Measurements from ENCODE around the gene SKOR2.

Gene SKOR2

DNA sequence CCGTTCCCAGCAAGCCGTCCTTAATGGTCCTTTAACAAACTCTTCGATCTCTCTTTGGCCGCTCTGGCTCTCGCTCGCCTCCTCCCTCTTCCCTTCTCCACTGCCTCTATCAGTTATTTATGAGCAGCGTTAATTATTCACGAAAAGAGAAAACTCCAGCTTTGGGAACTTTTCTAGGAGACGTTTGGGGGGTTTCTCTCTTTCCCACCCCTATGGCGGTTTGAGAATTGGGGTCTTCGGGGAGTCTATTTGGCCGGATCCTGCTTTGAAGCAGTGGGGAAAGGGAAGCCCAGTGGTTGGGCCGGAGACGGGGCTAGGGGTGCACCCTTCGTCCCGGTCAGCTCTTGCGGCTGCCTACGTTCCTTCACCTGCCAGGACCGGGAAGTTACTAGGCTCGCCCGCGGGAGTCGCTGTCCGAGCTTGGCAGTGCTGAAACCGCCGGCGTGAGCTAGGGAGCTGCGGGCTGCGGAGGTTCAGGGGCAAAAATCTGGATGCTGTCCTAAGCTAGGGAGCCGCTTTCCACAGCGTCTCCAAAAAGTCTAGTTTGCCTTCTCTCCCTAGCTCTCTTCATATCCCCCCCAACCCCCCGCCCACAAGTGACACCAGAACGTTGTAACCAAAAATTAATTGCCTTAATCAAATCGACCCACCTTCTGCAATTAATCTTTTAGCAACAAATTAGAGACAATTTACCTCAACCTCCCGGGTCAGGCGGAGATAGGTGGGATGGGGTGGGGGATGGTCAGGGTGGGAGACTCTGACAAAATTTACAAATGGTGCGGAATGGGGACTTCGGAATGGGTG, 8.9 kb upstream of the SKOR2 start:
- no peak for DNase-seq (ENCODE audit: low read depth)

- no peak for DNase-seq (ENCODE audit: low read depth)
These were observed 3.0 kb upstream of the SKOR2 start for GRCh38 chr18:47254341-47254939.

GRCh38 chr18:47253101-47253654, 1.7 kb upstream of the SKOR2 start:
- no peak for DNase-seq (ENCODE audit: low read depth)

- no peak for DNase-seq (ENCODE audit: low read depth)
These were observed 941 bp downstream of the SKOR2 start for GRCh38 chr18:47250391-47251046.

DNA sequence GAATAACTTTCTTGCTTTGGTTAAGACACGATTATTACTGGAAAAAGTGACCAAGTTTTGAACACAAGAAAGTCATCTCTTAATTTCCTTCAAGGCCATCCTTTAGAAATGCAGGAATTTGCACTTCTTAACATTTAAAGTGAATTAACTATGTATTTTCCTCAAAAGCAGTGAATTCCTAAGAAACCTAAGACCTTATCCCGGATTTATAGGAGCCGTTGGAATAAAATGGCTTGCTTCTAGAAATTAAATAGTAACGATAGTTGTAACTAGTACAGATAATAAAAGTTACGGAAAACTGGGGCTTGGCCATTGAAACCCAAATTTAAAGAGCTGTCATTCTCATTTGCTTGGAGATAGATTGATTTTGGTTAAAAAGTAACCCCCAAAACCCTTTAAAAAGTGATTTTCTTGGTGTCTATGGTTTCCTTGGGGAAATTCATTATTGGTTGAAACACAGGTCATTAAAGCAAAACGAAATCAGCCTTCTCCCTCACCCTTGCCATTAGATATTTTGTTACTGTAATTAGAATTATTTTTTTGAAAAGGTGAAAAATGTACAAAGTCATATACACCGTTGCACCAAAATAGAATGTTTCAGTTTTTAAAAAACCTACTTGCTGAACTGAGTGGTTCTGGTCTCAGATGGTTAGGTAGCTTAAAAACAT, 2.0 kb downstream of the SKOR2 start:
- no peak for DNase-seq (ENCODE audit: low read depth)

GRCh38 chr18:47248604-47249313, 2.7 kb downstream of the SKOR2 start:
- no peak for DNase-seq (ENCODE audit: low read depth)

DNA sequence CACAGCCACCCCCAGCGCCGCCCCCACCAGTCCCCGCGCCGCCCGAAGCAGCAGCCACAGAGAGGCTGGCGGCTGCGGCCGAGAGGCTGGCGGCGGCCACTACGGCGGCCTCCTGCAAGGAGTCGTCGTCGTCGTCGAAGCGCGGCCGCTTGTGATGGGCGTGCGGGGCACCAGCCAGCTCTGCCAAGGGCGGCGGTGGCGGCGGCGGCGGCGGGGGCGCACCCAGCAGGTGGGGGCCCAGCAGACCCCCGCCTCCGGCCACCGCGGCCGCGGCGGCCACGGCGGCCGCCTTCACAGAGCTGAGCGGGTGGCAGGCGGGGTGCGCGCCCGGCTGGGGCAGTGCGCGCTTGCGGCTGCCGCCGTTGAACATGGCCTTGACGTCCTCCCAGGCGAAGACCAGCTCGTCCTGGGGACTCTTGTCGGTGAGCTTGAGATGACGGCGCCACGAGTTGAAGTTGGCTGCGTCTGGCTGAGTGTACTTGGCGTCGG, 3.3 kb downstream of the SKOR2 start:
- no peak for DNase-seq (ENCODE audit: low read depth)

GRCh38 chr18:47247416-47248114, 3.9 kb downstream of the SKOR2 start:
- no peak for DNase-seq (ENCODE audit: low read depth)

- DNase-seq (ENCODE audit: low read depth): no peak
These were observed 4.4 kb downstream of the SKOR2 start for GRCh38 chr18:47247036-47247415.

- DNase-seq (ENCODE audit: low read depth): no peak
These were observed 5.2 kb downstream of the SKOR2 start for GRCh38 chr18:47246027-47246971.

DNA sequence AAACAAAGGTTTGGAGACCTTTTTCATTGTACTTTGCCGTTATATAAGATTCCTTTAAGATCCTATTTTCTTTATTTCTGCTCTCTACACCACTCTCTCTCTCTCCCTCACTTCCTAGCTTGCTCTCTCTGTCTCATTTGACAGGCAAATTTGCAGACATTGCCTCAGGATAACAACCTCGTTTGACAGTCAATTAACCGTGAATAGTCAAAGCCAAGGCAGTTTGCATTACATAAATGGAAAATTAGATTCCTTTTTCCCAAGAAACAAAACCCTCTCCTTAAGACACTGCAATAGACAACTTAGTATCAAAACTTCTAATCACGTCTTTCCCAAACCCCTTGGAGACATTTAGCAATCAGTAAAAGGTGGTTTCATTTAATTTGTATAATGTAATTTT, 7.4 kb downstream of the SKOR2 start:
- DNase-seq (ENCODE audit: low read depth): no peak

GRCh38 chr18:47235096-47235495, 16.4 kb downstream of the SKOR2 start:
- no peak for DNase-seq (ENCODE audit: low read depth)

DNA sequence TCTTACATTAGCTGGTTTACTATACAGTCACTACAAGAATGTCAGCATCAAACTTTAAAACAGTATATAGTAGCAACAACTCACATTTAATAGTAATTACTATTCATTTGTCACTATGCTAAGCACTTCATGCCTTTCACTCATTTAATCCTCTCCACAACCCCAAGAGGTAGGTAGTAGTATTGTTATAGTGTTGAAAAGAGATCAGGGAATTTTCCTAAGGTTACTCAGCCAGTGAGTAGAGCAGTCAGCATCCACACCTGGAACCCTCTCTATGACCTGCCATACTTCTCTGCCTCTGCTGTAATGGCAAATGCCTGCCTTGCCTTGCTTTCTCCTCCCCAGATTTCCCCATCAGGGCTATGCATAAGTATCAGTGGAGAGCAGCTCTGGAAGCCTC, 24.8 kb downstream of the SKOR2 start:
- no peak for DNase-seq (ENCODE audit: low read depth)

- peak; percentile 13 for DNase-seq (ENCODE audit: low read depth)
These were observed 35.8 kb downstream of the SKOR2 start for GRCh38 chr18:47215554-47216138.

DNA sequence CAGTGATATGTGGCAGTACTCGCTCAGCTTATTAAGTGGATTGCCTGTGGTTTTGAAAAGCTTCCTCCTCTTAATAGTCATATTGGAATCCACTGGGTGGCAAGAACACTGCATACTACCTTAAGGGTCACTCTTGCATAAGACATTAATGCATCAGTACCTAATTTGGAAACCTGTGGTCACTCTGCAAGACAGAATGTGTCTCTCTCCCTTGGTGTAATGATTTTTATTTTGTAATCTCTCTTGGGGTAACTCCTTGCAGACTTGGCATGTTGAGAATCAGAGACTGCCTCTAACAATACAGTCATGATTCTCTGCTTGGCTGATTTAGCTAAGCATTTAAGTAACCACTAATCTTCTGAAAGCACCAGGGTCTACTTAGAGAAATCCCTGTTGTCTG, 42.3 kb downstream of the SKOR2 start:
- DNase-seq (ENCODE audit: low read depth): no peak

DNA sequence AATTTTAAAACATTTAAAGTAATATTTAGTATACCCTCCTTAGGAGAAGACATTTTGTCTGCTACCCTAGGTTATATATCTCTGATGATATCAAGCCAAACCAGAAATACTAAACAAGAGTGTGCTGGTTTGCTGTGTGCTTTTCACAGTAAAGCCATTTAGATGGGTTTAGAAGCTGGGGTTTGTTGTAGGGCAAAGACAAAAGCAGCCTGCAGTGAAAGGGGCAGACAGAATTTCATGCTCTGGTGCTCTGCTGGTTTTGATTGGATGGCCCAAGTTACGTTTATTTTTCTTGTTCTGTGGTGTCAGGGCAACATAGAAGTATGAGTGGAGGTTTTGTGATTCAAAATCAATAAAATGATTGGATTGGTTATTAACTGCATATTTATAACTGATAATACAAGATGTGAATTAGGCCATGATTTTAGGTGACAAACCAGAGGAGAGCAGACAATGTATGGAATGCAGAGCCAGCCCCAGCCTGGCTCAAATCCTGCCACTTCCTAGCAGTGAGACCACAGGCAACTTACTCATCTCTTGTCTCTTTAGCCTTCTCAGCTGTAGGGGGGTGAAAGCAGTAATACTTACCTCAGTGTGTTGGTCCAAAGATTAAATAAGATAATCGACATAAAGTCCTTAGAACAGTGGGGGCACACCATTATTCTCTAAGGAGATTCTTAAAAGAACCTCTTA, 44.4 kb downstream of the SKOR2 start:
- DNase-seq (ENCODE audit: low read depth): no peak

DNA sequence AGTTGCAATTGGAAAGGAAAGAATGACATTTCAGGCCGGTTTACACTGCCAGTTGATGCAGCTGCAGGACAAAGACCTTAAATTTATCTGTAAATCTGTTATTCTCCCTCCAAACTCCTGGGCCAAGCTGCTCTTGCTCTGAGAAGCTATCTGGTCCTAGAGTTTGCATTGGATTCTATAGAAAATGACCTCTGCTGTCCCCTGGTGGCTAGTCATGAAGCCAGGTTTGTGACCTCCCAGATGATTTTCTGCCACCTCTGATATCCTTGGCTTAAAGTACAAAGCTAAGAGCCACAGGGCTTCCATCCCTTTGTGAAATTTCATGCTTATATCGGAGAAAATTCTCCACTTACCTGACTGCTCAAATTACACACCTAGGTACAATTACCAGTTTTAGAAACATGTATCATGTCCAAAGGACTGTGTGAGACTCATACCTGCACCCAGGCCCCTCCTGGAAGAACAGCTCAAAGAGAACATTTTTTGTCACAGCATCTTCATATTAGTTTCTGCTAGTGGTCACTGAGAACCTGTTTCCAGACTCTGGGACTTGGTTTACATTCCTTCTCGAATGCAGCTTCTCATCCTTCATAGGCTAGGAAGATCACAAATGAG, 46.4 kb downstream of the SKOR2 start:
- DNase-seq (ENCODE audit: low read depth): no peak
